OCI-M1 (cell line): ENCODE data around the gene GLB1L2.
"Not testable (repeated sequence)": the region's sequence is repeated elsewhere in the genome, so short reads cannot be mapped to it uniquely, and the experiment has no call there.

Source experiments
- DNase-seq: peaks from one replicate; lab custom pipeline; 2025; lab: John Stamatoyannopoulos, UW

Gene GLB1L2

DNA sequence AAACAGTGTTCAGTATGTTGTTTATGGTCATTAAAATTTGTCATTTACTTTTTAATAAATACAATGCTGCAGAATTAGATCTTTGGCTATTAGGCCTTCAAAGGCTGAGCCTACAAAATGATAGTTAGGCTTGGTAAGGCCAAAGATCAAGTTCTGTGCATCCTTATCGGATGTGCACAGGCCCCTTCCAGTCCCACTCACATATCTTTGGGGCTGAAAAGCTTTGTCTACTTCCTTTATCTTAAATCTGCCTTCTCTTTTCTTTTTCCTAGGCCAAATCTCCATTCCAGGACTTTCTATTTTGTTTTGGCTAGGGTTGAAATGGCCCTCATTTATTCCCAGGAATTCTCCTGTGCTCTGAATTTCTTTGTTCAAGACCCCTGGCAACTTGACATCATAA, 3.4 kb upstream of the GLB1L2 start:
- DNase-seq, result peak; percentile 49

DNA sequence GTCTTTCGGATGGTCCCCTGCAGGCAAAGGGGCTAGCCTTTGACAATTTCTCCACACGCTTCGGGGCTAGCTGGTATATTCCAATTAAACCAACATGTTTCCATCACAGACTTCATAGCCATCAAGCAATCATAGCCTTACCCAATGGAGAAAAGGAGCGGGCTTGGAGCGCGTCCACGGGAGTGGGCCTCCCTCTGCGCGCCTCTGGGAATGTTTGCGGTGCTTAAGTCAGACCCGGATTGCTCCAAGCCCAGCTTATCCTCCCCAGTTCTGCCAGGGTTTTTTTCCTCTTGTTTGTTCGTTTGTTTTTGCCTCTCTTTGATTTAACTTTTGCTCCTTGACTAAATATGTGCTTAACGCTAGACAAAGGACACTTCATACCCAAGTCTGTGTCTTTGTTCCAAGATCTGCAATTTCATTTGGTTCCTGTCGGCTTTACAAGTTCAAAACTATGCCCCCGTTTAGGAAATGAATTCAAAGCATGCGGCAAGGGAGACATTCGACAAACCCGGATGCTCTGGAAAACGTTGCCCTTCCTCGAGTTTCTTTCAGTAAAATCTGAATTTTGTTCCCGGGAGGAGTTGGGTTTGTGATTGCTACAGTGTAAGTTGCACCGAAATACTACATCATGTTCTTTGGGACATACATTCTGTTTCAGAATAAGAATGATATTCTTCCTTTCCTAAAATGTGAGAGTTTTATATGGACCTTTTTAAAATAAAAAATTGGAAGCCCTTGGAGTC, 1.0 kb upstream of the GLB1L2 start:
- DNase-seq, result no peak

DNA sequence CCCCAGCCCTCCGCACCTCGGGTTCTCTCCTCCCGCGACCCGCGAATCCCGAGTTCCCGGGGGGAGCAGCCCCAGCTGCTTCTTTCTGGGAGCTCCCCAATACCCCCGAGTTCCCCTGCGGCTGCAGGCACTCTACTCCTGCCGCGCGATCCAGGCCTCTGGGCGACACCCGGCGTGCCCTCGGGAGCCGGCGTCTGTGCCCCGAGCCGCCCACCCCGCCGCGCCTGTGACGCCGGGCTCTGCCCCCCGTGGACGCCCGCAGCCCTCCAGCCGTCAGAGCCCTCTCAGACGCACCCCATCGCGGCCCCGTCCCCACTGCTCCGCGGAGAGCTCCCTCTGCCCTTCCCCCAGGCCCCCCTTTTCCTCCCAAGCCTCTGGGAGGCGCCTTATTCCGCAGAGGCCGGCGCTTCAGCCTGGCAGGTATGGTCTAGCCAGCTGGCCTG, 422 bp downstream of the GLB1L2 start:
- no peak for DNase-seq

DNA sequence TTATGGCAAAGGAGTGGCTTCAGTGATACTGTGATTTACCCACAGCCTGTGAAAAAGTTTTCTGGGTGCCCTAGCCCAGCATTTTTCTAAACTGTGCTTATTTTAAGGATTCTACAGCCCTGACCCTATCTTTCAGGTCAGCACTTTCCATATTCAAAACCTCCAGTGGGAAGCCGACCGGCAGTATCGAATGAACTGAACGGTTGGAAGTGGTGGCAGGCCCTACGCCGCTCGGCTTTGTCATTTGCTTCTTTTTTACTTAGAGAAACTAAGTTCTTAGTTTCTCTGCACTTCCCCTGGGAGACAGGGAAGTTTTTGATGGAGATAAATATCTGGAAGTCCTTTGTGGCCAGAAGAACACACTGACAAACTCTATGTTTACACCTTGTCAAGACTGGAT, 994 bp downstream of the GLB1L2 start:
- no peak for DNase-seq

DNA sequence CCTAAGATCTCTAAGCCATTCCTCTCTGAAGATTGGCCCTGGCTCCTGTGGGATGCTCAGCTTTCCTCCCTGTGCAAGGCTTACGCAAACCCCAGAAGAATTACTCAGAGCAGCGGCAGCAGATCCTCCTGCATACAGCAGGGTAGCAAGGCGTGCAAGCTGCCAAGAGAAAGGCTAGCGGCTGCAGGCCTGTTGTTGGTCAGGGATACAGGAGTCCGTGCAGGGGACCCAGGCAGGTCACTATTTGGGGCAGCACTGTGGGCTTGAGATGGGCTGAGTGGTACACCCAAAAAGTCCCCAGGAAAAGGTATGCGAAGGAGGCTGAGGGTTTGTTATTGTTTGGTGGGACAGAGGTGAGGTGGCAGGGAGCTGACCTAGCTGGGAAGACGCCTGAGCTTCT, 1.5 kb downstream of the GLB1L2 start:
- no peak for DNase-seq

DNA sequence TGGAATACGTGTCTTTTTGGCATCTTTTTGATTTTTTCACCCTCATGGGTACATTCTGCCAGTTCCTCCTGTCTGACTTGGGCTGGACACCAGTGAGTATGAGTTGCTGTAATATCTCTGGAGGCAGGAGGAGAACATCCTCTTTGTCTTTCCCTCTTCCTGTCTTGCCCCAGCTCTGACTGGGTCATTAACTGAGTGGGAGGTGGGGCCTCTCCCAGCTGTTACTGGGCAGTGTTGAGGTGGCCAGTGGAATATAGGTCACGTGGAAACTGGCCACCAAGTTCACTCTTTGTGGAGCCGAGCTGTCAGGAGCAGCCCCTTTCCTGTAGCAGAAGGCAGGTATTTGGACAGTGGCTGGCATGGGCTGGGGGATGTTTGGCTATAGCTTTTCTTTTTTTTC, 2.2 kb downstream of the GLB1L2 start:
- no peak for DNase-seq

DNA sequence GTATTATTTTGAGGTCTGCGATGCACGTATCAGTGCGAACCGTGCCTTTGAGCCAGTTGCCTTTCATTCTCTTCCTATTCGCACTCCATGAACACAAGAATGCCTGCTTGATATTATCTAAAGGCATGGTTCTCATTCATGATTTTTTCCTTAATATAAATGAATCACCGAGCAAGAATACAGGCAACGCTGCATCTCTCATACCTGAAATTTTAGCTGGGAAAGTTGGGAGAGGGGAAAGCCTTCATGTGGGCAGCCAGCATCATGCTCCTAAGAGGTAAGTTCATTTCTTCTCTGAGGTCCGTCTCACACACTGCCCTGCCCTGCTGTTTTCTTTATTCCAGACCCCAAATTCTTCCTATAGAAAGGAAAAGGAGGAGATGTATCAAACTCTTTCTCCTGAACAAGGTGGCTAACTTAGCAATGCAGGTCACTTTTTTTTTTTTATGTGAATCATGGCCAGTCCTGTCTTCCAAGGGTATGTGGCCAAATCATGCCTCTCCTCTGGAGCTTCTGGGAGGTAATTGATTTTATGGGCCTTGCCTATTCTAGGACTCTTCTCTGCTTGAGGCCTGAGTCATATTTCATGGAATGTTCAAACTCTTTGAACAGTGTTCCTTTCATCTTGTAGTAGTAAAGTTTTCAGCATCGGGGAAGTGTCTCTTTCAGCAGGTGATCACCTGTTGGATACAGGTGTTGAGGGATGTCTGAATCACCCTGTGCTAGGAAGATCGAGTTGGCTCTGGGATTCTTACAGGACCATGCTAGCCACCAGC, 3.2 kb downstream of the GLB1L2 start:
- no peak for DNase-seq

DNA sequence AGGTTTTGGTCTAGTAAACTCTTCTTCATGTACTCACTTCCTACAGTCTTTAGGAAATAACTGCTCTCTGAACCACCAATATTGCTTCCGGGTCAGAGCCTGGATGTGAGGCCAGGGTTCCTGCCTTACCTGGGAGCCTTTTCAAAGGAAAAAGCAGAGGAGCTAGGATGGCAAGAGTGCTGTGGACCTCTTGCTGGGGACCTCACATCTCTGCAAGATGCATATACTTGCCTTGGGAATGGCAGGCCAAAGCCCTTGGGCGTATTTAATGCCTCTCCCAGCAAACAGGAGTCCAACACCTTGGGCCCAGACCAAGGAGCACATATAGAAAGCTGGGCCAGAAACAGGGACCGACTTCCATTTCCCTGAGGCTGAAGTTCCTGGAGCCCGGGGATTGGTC, 5.3 kb downstream of the GLB1L2 start:
- no peak for DNase-seq

DNA sequence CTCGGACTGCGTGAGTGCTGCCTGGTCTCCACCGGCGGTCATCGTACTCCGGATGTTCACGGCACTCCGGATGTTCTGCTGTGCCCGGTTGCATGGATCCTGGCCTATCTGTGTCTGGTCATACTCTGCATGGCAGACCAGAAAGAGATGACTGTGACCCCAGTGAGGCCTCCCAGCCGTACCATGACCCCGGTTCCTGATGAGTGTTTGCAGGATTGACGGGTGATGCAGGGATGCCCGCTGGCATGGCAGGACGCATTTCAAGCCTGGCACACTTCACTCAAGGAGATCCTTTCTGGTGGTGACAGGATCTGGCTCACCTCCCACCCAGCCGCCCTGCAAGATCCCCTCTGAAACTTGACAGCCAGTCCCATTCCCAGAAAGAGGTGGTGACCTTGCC, 6.3 kb downstream of the GLB1L2 start:
- no peak for DNase-seq

DNA sequence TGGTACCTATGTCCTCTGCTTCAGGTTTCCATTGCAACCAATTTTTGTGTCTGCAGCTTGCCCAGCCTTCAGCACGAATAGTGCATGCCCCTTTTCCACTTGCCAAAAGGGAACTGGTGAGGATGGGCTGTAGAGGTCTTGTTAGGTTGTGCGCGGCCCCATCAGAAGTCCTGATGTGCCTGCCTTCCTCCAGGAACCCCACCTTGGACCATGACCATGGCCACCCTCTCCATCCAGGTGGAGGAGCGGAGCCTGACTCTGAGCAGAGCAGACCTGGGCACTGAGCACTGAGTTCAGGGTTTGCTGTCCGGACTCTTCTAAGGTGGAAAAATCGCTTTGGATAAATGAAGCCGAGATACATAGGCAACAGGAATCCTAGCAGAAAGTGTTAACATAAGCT, 6.9 kb downstream of the GLB1L2 start:
- no peak for DNase-seq

DNA sequence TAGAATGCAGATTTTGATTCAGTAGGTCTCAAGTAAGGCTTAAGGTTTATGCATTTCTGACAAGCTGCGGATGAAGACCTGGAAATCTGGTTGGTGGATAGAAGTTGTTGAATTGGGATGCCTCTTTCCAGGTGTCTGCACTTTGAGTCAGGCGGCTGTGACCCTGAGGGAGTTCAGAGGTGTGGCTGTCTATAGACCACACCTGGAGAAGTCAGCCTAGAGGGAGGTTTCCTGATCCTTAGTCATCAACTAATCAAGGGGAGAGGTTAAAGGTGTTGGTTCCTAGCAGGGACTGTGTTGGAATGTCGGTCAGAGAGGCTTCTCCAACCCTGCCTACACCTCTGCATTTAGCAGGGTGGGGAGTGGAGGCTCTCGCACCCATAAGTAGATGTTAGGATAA, 8.0 kb downstream of the GLB1L2 start:
- no peak for DNase-seq

DNA sequence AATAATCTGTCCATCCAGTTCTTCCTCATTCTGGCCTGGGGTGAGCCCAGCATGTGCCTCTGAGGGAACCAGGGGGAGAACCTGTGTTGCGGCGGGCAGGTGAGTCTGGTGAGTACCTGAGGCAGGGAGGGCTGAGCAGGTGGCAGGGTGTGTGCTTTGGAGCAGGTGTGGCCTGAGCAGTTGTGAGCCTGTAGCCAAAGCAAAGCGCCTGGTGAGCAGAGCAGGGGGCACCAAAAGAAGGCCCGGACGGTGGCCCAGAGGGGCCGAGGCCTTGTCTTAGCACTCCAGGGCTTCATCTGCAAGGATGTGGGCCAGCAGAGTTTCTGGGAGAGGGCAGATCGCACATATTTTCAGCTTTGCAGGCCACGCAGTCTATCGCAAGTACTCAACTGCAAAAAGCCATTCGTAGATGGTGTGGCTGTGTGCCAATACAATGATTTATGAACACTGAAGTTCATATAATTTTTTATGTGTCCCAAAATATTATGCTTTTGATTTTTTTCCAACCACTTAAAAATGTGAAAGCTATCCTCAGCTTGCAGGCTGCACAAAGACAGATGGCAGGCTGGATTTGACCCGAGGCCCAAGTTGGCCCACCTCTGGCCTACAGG, 8.7 kb downstream of the GLB1L2 start:
- no peak for DNase-seq

DNA sequence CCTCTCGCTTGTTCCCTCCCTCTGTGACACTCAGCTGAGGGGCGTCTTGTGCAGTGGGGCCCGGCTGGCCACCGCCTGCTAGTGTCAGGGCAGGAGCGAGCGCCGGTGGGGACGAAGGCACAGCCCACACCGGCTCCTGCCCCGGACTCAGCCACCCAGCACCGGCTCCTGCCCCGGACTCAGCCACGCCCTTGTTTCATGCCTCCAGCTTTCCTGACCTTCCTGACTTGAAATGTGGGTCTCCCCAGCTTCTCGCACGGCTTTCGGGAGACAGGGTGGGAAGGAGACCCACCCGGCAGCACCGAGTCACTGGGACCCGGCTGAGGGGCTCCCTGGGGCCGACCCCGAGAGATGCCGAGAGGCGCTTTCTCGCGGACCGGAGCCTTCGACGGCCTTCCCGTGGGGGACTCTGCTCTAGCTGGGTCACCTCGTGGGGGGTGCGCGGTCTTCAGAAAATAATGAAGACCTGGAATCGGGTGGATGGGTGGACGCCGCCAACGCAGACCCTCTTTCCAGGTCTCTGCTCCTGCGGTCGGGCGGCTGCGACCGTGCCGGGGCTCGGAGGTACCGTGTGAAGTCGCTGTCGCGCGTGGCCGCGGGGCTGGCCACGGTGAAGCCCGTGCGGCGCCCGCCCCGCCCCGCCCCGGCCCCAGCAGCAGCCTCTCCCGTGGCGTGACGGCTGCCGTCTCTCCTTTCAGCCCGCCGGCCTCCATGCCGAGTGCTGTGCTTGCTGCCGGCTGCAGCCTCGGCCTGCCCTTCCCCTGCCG, 10.2 kb downstream of the GLB1L2 start:
- no peak for DNase-seq

DNA sequence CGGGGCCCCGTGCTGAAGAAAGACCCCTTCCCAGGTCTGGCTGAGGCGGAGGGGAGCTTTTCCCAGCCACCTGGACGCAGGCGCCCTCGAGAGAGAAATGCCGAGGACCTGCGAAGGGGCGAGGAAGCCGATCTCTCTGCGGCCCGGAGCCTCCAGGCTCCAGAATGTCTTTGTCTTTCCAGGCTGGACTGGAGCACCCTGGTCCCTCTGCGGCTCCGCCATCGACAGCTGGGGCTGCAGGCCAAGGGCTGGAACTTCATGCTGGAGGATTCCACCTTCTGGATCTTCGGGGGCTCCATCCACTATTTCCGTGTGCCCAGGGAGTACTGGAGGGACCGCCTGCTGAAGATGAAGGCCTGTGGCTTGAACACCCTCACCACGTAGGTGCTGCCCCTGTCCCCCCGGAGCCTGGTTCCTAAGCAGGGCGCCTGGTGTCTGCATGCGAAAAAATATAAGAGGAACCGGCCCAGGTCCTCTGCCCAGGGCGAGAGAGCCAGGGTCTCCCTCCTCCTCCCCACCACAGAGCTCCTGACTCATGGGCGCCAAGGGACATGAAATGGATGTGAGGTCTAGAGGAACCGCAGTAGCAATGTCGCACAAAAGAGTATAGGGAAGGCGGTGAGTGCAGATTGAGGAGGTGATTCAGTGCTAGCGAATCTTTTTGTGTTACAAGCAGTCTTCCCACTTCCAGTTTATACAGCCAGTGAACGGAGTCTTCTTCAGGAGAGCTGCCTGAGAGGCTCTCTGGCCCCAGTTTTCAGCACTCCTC, 11.0 kb downstream of the GLB1L2 start:
- no peak for DNase-seq

DNA sequence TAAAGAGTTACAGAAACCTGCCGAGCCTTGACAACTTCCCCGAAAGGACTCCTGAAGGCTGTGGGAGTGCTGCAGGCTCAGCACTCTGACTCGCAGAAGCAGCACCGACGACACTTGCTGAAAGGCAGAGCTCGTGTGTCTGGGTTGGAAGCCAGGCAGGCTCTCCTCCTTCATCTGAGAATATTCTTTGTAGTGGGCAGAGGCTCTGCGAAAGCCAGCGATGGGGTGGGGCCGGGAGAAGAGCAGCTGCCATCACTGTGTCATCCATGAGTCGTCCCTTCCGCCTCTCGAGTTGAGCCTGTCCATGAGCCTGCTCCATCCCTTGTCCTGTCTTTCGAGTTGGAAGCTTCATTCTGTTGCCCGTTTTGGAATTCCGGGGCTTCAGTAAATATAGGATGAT, 11.9 kb downstream of the GLB1L2 start:
- DNase-seq, result no peak

DNA sequence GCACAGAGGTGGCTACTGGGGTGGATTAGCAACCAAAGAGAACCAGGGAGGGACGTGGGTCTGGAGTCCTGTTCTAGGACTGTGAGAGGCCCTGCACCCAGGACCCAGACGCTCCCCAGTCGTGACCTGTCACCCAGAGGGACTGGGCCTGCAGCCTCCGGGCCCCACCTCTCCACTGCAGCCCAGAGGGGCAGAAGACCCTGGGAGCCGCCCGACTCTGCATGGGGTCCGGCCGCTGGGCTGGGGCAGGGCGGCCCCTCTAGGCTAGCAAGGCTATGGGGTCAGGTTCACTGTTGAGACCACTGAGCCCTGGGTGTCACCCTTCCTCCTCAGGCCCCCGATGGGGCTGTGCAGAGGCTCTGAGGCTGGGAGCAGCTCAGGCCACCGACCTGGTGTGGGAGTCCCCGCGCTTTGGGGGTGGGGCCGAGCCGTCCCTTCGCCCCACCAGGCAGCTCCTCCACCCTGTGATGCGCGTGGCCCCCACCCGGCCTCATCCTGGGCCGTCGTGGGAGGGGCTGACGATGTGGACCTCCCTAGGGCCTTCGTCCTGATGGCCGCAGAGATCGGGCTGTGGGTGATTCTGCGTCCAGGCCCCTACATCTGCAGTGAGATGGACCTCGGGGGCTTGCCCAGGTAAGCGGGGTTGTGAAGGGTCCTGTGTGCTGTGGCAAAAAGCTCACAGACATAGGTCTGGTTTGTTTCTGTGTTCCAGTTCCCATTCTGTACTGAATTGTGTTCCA, 12.9 kb downstream of the GLB1L2 start:
- DNase-seq, result not testable (repeated sequence)

DNA sequence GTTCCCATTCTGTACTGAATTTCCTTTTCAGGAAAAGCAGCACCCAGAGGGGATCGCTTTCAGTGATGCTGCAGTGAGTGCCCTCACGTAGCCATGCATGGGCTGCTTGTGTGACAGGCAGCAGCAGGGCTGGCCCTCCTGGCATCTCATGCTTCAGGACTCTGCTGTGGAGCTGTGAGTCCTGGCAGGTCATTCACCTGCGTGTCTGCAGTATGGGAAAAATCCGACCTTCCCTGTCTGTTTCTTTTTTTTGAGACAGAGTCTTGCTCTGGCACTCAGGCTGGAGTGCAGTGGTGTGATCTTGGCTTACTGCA, 13.4 kb downstream of the GLB1L2 start:
- no peak for DNase-seq

DNA sequence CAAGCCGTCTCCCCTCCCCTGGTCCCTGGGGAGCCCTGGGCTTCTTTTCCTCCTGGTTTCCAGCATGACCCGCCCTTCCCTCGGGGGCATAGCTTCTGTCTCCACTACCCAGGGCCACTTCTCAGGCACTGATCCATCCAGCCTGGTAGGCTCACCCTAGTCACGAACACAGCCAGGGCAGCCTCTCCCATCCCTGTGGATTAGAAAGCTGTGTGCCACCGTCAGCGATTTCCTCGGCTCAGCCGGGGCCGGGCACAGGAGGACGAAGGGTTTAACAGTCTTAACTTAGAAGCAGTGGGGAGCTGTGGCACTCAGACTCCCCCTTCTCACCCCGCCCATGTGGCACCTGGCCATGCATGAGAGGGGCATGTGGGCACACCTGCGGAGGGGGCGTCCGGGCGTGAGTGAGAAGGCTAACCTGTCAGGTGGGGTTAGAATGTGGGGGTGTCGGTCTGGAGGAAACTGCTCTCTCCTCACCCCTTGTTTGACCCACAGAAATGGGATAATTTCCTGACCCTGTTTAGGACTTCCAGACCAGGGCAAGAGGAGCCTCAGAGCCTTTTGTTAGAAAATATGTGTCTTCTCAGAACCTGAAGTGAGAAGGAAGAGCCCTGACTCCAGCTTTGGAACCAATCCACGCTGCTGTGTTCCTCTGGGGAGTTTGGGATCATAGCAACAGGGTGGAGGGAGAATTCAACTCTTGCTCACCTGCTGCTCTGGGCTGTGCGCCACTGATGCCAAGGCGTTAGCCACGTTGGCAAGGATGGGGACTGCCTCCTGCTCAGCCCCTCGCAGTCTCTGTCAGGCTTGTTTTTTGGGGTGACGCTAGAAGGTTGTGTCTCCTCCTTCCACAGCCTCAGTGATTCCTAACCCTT, 14.6 kb downstream of the GLB1L2 start:
- no peak for DNase-seq

DNA sequence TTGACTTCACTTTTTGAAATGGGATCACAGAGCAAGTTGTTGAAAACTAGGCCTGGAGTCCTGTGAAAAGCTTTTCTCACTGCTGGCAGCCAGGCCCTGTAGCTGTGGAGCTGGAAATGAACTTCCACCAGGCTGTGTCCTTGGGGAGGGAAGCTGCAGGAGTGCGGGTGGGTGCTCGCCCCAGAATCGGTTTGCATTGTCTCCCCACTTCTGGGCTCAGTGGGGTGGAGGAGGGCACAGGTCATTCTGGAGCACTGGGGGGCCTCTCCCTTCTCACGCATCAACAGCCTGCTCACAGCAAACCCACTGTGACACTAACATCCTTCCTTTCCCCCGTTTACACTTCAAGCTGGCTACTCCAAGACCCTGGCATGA, 15.2 kb downstream of the GLB1L2 start:
- DNase-seq, result no peak

DNA sequence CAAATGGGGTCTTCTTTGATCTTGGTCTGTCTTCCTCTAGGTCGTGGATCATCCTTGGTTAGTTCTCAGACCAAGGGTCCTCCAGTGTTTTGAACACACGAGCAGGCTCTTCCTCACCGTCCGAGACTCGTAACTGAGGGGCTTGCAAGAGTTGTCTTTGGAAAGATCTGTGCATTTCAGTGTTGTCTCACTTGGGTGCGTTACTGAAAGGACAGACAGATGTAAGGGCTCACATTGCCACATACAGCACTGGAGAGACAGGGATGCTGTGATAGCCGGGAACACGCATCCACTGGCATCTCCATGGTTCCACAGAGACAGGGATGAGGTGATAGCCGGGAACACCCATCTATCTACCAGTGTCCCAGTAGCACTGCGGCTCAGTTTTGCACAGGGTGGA, 15.7 kb downstream of the GLB1L2 start:
- no peak for DNase-seq
